Colon (tissue), 2 donors: Measurements from ENCODE around the gene PHLPP1.
"Not testable (repeated sequence)": the region's sequence is repeated elsewhere in the genome, so short reads cannot be mapped to it uniquely, and the experiment has no call there.

Experiments used
- FAIRE-seq: peaks from 2 replicates; lab custom pipeline; 2012; peaks lifted over from hg19 to GRCh38; lab: Jason Lieb, UNC
- donor health status: control.
- donor health status: control.

PHLPP1 gene

DNA sequence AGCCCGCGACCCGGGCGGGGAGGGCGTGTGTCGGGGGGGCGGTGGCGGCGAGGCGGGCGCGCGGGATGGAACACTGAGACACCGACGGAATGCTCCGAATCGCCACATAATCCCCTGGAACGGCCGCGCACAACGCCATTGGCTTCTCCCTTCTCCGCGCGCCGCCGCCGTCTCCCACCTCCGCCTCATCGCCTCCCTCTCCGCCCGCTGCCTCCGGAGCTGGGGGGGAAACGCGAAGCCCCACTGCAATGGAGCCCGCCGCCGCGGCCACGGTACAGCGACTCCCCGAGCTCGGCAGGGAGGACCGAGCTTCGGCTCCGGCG, at the start of gene PHLPP1:
Gene PHLPP1 (plus strand): TSS at position 106 of the 323 bp plus-strand sequence. CDS start 143 bp downstream, at position 249.
- FAIRE-seq: no peak

DNA sequence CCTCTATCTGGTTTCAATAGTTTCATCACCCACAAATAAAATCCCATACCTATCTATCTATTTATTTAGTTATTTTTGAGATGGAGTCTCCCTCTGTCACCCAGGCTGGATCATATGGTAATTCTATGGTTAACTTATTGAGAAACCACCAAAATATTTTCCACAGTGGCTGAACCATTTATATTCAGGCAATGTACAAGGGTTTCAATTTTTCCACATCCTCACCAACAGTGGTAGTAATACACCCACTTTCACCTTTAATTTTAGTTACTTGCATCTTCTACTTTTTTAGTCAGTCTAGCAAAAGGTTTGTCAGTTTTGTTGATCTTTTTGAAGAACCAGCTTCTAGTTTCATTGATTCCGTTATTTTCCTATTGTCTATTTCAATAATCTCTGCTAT, 46.1 kb upstream of the PHLPP1 start:
- no peak for FAIRE-seq

DNA sequence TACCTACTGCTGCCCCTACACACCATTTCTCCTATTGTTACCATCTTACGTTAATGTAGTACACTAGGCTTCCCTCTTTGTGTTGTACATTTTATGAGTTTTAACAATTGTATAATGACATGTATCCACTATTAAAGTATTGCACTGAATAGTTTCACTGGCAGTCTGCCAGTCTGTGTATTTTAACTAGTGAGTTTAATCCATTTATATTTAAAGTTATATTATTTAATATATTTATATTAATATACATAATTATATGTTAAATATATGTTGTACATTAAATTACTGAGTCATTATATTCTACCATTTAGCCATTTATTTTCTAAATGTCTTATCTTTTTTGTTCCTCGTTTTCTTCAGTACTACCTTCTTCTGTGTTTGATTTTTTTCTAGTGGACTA, 44.8 kb upstream of the PHLPP1 start:
- peak; percentile 88 for FAIRE-seq

DNA sequence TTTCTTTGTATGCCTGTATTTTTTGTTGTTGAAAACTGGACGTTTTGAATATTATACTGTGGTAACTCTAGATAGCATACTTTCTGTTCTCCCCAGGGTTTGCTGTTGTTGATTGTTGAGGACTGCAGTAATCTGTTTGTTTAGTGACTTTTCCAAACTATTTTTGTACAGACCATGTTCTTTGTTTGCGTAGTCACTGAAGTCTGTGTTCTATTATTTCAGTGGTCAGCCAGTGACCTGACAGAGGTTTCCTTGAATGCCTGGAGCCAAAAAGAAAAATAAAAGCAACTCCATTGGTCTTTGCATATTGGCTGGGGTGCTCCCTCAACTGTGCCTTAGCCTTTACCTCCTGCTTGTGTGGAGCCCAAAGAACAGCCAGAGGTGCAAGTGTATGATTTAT, 42.7 kb upstream of the PHLPP1 start:
- no peak for FAIRE-seq

DNA sequence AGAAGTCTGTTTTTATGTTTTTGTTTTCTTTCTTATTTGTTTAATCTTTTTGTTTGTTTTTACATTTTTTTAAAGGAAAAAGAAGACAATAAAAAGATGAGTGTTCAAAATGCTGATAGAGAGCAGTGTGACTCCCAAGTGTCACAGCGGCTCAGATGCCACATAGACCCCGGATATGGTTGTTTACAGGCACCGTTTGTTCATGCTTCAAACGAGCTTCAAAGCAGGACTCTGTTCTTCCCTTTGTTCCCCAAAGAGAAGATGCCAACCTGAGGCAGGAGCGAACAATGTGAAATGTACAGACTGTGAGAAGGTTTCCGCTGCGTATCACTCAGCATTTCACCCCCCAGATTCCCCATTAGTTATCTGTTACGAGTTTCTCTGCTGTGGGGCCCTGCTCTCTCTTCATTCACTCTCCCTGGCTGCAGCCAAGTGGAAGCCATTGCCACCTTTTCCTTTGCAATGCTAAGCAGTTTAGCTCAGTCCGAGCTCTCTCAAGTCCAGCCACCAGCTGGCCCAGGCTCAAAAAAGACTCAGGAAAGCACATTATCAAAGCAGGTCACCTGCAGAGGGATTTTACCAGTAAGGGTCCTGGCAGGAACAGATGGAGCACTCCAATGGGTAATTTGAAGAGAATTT, 36.4 kb upstream of the PHLPP1 start:
- FAIRE-seq: no peak

DNA sequence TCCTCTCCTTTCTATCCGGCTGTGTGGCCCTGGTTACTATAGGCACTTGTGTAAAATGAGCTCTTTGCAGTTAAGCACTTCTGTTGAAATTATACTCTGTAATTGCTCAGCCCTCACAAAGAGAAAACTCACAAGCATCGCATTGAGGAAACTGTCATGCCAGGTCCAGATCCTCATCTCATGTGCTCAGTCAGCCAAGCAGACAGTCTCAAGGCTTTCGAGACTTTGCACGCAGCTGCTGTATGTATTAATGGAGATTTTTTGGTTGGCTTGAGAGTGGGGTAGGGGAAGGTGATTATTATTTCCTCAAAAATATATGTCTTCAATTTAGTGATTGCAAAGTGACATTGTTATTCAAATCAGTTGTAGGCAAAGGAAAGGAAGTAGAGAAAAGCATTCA, 33.0 kb upstream of the PHLPP1 start:
- no peak for FAIRE-seq

DNA sequence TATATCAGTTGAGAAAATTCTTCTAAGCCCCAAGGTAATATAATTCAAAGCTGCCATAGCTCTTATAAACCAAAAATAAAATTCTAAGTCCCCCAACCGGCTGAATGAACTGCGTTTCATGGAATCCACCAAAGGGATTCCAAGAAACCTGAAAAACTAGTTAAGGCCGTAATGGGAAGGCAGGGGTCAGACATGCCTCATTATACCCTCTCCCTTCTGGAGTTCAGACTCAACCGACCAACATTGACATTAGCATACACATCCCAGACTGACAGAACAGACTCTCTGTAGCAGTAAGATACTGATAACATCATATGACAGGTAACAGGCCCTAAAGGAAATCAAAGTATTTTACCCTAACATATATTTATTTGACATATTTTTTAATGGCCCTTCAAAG, 31.4 kb upstream of the PHLPP1 start:
- no peak for FAIRE-seq

DNA sequence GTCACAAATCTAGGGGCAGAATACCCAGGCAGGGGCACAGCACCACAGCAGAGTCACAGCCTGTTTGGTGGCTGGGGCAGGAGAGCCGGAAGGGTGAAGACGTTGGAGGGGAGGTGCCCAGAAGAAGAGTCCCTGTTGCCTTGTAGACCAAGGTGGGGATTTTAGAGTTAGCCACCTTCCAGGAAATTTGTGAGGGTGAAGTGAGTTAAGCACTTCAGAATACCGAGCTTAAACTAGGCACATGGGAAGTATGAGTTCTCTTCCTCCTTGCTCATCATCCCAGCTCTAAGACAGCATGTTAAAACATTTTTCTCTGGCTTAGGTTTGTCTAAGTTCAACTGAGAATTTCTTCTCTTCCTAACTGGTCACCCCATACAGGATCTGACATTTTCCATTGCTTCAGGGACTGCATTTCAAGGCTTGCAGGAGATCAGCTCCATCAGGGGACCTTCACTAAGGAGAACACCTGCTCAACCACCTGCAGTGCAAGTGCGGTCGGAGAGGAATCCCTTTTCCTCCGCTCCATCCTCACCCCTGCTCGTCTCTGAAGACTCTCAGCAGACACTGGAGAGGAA, 26.5 kb upstream of the PHLPP1 start:
- no peak for FAIRE-seq

DNA sequence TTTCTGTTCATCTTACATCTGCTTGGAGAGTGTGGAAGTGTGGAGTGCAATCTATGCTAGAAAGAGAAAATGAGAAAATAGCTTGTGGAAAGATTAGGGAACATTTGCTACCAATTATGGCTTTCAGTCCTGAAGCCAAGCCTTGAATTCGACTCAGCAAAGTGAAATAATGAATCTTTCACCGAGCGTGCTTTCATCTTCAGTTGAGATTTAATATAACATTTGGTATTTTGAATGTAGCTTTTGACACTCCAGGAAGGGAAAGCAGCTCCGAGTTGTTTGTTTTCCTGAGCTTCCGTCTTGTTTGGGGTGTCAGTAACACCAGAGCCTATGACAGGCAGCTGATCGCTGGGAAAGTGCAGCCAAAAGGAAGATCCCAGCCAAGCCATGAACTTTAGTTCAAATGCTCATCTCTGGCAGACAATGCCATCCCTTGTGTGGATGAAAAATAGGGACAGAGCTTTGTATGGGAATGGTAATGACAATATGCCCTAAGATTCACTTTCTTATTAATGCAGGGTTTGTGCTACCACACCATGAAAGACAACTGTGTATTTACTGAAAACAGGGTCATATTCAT, 25.0 kb upstream of the PHLPP1 start:
- FAIRE-seq: no peak

DNA sequence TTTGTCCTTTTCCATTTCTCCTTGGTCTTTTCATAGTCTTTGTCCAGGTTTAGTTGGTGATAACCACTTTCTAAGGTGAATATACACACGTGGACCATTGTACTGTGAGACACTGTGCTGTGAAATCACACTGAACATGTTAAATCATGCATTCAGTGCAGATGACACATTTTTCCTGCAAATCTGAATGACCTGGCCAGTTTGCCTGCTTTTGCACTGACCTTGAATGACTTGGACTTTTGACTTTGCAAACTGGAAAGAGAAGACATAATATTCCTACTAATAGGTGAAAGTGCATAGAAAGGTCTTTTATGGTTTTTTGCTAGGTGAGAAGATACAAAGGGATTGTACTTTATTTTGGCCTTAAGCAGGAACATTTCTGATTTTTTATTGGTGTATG, 21.7 kb upstream of the PHLPP1 start:
- FAIRE-seq: no peak

DNA sequence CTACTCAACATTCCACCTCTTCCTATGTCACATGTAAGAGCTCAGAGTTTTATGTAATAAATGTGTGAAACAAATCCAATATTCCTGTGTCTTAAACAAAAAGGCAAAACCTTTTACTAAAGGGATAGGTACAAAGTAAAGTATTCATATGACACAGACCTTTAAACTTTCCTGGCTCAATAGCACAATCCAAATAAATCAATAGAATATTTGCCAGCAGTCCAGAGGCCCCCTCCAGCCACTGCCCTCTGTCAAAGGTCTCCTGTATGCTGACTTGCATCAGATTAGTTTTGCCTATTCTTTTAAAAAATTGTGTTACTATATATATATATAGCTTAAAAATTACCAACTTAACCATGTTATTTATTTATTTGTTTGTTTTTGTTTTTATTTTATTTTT, 17.7 kb upstream of the PHLPP1 start:
- no peak for FAIRE-seq

DNA sequence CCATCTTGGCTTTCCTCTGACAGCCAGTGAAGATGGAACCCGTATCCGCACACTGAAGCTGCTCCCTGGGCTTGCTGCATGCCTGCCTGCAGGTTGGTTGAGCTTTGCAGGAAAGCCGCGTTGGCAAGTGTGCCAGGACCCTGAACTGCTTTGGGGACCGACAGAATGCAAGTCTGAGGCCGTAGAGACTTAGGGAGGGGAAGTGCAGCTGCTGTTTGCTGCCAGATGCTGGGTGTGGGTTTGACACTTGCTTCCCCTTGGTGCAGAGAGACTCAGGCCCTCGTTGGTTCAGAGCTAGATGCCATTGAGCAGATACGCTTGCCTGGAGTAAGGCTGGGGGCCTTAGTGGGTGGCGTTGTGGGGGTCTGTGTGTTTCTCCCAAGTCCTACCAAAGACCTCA, 13.1 kb upstream of the PHLPP1 start:
- FAIRE-seq: no peak

DNA sequence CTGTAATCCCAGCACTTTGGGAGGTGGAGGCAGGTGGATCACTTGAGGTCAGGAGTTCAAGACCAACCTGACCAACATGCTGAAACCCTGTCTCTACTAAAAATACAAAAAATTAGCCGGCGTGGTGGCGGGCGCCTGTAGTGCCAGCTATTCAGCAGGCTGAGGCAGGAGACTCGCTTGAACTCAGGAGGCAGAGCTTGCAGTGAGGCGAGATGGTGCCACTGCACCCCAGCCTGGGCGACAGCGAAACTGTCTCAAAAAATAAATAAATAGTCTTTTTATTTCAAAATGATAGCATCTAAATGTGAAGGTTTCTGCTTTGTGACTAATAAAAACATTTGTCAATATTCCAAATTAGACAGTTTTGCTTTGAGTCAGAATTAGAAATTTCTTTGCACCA, 8.5 kb upstream of the PHLPP1 start:
- FAIRE-seq: not testable (repeated sequence)

DNA sequence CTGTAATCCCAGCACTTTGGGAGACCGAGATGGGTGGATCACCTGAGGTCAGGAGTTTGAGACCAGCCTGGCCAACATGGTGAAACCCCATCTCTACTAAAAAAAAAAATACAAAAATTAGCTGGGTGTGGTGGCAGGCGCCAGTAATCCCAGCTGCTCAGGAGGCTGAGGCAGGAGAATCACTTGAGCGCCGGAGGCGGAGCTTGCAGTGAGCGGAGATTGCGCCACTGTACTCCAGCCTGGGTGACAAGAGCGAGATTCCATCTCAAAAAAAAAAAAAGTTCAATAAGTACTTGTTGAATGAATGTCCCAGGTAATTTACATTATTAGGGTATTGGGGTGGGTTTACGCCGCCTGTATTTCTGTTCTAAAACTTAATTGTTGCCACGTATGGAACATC, 5.4 kb upstream of the PHLPP1 start:
- not testable (repeated sequence) for FAIRE-seq

DNA sequence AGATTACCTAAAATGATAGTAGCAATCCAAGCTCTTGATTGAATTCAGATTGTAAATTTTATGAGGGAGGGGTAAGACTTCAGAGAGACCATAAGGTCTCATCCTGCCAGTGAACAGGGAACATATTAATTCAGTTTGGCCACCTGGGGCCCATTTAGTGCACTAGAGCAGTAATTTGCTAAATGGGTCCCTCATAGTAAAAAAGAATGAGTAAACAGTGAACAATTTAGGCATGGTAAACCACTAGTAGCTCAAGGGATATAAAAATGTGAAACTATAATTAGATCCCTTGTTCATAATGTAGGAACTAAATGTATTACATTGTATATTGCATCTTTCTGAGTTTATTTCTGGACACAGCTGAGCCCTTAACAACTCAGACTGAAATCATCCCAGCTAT, 4.9 kb upstream of the PHLPP1 start:
- no peak for FAIRE-seq

DNA sequence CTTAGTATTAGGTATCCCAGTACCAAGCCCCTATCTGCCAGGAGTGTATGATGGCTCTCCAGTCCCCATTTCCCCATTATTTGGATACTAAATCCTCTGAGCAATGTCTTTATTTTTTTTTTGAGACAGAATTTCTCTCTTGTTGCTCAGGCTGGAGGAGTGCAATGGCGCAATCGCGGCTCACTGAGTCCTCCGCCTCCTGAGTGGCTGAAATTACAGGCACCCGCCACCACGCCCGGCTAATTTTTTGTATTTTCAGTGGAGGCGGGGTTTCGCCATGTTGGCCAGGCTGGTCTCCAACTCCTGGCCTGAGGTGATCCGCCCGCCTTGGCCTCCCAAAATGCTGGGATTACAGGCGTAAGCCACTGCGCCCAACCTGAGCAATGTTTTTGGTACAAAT, 3.6 kb upstream of the PHLPP1 start:
- FAIRE-seq: no peak

DNA sequence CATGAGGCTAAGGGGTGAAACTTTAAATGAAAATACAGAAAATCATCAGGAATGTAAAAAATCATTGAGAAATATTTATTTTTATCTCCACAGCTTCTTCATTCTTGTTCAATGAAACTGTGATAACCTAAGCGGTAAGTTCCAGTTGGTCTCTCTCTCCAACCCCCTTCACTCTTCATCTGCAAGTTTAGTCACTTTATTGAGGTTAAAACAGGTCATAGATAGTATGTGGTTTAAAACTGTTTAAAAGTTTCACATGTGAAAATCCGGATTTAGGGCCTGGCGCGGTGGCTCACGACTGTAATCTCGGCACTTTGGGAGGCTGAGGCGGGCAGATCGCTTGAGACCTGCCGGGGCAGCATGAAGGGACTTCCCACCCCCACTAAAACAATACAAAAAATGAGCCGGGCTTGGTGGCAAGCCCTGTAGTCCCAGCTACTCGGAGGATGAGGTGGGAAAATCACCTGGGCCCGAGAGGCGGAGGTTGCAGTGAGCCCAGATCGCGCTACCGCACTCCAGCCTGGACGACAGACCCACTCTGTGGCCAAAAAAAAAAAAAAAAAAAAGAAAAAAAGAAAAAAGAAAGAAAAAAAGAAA, 1.6 kb upstream of the PHLPP1 start:
- no peak for FAIRE-seq

DNA sequence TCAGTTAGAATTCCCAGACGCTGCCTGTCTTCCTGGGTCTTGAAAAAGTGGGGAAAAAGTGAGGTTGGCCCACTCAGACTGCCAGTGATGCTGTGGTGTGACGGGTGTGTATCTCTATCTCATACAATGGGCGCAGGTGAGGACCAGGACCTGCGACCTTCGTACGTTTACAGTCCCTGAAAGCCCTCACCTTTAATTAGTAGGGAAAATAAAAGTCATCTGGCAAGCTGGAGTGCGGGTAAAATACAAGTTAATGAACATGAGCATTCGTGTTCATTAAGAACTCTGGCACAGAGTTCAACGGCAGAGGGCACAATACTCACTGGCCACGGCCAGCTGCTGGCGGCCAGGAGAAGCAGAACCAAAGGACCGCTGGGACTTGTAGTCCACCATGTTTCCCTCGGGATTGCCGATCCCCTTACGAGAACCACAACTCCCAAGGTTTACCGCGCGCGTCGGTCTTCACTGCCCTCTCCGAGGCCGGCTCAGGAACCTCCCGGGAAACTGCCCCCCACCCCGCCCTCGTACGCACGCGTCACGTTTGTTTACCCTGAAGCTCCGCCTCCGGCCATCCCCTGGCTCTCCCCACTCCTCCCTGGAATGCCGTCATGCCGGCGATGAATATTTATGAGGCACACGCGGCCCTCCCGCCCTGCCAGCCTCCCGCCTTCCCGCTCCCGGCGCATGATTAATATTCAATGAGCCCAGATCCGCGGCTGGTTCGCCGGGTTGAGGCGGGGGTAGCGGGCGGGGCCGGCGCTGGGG, 488 bp upstream of the PHLPP1 start:
- FAIRE-seq: peak; percentile 94

DNA sequence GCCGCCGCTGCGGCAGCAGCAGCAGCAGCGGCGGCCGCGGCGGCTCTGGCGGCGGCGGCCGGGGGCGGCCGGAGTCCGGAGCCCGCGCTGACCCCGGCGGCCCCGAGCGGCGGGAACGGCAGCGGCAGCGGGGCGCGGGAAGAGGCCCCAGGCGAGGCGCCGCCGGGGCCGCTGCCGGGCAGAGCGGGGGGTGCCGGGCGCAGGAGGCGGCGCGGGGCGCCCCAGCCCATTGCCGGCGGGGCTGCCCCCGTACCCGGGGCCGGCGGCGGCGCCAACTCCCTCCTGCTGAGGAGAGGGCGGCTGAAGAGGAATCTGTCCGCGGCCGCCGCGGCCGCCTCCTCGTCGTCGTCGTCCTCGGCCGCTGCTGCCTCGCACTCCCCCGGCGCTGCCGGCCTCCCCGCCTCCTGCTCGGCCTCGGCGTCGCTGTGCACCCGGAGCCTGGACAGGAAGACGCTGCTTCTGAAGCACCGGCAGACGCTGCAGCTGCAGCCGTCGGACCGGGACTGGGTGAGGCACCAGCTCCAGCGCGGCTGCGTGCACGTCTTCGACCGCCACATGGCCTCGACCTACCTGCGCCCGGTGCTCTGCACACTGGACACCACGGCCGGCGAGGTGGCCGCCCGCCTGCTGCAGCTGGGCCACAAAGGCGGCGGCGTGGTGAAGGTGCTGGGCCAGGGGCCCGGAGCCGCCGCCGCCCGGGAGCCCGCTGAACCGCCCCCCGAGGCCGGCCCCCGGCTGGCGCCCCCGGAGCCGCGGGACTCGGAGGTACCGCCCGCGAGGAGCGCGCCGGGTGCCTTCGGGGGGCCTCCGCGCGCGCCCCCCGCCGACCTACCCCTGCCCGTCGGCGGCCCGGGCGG, 646 bp downstream of the PHLPP1 start:
- no peak for FAIRE-seq

DNA sequence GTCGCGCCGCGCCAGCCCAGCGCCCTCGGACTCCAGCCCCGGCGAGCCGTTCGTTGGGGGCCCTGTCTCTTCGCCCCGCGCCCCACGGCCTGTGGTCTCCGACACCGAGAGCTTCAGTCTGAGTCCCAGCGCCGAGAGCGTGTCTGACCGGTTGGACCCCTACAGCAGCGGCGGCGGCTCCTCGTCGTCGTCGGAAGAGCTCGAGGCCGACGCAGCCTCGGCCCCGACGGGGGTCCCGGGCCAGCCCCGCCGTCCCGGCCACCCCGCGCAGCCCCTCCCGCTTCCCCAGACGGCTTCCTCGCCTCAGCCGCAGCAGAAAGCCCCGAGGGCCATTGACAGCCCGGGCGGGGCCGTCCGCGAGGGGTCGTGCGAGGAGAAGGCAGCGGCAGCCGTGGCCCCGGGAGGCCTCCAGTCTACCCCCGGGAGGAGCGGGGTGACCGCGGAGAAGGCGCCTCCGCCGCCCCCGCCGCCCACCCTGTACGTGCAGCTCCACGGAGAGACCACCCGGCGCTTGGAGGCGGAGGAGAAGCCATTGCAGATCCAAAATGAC, 1.4 kb downstream of the PHLPP1 start:
- no peak for FAIRE-seq

DNA sequence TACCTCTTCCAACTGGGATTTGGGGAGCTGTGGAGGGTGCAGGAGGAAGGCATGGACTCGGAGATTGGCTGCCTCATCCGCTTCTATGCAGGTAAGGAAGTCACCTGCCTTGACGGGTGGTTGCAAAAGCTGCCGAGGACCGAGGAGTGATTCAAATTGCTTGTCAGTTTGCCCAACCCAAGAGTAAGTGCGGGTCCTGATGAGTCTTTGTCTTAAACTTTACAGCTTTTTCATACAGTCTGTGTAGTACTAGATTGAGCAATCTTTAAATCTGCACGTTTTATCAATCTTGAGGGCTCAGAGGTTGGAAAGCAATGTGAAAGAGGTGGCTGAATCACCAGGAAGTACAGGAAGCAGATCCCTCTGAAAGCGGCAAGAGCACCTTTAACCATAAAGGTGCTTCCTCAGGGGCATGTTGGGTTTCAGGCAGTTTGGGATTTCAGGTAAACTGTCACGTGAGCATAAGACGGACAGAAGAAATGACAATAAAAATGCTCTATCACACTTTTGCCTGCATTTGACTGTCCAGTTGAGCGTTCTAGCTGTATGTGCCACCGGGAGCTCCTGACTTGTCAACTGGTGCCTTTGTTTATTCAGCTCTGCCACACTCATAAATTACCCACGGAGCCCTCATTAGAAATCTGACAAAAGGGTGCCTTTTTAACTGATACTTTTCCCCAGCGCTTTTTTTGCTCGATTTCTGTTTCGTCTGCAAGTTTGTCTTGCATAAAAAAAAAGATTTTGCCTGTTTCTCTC, 2.0 kb downstream of the PHLPP1 start:
- FAIRE-seq: no peak
